Dedifferentiated amniotic fluid mesenchymal stem cell (primary cell): ENCODE results near the gene GSTT4.
"Not testable (repeated sequence)": the region's sequence is repeated elsewhere in the genome, so short reads cannot be mapped to it uniquely, and the experiment has no call there.

Experiments
- DNase-seq: peaks from one replicate; pipeline ENCODE4 v3.0.0-alpha.2; 2016; ENCODE audit errors: extremely low spot score

The GSTT4 gene

DNA sequence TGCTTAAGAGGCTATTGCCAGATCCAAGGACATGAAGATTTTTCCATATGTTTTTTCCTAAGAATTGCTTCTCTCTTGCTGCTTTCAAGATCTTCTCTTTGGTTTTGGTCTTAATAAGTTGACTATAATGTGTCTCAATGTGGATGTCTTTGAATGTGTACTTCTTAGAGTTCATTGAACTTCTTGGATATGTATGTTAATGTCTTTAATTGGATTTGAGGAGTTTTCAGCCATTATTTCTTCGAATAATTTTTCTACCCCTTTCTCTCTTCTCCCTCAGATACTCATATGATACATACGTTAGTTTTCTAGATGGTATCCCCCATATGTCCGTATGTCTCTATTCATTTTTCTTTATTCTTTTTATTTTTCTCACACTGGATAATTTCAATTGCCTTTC, 19.1 kb upstream of the GSTT4 start:
- DNase-seq: no peak

DNA sequence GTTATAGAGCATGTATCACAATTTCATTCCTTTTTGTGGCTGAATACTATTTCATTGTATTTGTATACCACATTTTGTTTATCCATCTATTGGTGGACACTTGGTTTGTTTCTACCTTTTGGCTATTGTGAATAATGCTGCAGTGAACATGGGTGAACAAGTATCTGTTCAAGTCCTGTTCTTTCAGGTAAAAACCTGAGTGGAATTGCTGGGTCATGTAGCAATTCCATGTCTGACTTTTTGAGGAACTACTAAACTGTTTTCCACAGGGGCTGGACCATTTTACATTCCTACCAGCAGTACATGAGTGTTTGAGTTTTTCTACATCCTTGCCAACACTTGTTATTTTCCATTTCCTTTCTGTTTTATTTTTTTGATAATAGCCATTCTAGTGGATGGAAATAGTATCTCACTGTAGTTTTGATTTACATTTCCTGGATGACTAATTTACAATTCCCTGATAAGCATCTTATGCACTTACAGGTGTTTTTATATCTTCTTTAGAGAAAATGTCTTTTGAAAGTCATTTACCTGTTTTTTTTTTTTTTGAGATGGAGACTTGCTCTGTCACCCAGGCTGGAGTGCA, 18.0 kb upstream of the GSTT4 start:
- no peak for DNase-seq

DNA sequence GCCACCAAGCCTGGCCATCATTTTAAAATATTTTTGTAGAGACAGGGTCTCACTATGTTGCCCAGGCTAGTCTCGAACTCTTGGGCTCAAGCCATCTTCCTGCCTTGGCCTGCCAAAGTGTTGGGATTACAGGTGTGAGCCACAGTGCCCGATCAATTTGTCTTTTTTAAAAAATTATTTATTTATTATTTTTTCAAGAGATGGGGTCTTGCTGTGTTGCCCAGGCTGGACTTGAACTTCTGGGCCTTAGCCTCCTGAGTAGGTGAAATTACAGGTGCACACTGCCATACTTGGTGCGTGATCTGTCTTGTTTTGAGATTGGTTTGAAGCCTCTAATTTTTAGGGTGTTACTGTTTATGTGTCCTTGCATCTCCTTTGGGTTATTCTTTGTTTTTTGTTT, 16.1 kb upstream of the GSTT4 start:
- DNase-seq: no peak

DNA sequence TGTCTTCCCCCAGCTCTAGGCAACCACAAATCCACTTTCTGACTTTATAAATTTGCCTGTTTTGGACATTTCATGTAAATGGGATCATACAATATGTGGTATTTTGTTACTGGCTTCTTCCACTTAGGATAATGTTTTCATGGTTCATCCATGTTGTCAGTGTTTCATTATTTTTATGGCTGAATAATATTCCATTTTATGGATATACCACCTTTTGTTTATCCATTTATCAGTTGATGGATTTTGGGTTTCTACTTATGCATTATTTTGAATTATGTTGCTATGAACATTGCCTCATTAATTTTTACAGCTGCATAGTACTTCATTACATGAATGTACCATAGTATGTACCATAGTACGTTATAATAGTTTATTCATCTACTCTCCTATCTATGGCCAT, 10.9 kb upstream of the GSTT4 start:
- DNase-seq: no peak

DNA sequence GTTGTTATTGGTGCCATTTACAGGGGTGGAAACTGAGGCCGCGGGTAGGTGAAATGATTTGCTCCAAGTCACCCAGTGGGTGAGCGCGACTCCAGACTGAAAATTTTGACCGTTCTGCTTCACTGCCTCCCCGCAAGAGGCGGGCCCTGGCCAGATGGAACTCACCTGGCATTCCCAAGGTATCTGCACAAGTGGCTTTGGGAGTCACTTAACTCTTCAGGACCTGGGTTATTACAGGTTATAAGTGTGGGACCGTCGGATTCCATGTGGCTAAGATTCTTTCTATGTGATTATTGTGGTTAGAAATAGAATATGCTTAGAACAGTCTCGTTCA, 6.4 kb upstream of the GSTT4 start:
- DNase-seq: no peak

DNA sequence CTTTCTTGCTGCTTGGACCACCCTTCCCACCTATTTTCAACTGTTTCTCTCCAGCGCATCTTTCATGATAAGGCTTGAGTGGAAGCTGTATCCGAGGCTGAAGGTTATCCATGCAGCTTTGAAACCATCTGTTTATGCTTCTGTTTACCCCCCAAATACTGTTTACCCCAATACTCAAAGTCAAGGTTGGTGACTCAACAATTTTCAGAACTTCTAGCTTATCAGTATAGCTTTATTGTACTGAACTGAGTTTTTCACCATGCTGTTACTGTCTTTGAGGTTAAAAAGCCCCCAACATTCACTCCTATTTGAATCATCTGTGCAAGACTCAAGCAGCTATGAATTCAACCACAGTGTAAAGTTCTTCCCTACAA, 4.8 kb upstream of the GSTT4 start:
- DNase-seq: no peak

DNA sequence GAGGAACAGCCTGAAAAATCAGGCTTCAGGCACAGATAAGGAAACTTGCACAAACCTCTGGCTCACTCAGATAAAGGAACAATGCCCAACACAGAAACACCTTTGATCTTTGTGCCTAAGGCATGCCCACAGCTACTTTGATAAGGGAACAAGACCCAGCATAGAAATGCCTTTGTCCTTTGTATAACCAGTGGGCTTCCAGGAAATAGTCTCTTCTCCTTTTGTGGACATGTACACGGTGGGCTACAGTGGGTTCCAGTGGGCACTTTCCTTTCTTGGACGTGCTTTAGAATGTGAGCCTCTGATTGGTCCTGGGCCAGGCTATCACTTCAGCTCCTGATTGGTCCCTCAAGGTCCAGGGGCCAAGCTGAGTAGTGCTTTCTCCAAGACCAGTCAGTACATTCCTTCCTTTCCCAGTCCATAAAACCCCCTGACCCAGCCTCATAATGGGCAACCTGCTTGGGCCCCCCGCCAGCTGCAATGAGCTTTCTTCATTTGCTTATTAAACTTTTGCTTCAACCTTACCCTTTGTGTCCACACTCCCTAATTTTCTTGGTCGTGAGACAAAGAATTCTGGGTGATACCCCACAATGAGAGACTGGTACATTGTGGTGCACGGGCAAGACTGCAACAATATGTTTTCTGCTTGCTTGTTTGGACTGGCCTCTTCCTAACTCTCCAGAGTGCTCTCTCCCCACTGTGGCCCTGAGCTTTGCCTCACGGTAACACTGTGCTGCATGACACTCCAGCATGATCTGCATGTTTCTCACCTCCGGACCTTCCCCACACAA, 4.2 kb upstream of the GSTT4 start:
- no peak for DNase-seq

DNA sequence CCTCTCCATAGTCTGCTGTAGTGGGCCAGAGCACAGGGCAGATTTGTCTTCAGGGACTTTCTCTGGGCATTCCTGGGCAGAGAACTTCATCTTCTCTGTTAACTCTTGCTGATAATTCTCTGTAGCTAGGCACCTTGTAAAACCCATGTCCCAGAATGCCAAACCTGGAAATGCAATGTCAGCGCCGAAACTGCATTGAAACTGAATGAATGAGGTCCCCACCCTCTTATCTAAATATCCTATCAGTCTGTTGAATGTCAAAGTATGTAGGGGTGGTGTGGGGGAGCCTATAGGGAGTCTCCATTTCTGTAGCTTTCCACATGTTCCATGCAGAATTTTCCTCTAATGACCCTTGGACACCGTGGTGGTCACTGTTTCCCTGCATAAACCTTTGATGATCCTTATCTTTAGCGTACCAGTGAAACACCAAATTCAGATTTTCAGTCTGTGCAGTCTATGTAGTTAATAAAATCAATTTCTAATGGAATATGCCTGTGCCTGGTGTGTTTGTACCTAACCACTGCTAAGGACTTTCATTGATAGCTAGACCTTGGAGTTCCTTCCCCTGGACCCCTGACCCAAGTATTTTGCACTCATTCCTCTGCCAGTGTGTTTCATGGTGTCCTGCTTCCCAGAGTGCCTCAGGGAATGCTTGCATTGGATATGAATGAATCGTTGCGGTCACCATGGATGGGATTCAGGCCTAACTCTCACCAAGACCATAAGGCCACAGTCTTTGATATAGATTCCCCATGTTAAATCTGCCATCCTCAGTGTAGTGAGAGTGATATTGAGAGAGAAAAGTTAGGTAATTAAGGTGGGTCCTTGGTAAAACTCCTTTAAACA, 3.4 kb upstream of the GSTT4 start:
- no peak for DNase-seq

DNA sequence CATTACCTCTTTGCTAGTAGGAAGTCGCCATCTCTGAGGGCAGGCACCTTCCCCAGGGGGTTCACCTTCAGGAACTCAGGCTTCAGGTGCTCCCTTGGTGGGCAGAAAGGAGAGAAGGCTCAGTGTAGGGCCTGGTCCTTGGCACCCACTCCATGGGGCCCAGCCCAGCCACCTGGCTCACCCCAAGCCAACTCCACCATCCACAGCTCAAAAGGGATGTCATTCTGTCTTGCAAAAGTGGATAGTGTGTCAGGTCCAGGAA, 2.7 kb upstream of the GSTT4 start:
- DNase-seq: no peak

DNA sequence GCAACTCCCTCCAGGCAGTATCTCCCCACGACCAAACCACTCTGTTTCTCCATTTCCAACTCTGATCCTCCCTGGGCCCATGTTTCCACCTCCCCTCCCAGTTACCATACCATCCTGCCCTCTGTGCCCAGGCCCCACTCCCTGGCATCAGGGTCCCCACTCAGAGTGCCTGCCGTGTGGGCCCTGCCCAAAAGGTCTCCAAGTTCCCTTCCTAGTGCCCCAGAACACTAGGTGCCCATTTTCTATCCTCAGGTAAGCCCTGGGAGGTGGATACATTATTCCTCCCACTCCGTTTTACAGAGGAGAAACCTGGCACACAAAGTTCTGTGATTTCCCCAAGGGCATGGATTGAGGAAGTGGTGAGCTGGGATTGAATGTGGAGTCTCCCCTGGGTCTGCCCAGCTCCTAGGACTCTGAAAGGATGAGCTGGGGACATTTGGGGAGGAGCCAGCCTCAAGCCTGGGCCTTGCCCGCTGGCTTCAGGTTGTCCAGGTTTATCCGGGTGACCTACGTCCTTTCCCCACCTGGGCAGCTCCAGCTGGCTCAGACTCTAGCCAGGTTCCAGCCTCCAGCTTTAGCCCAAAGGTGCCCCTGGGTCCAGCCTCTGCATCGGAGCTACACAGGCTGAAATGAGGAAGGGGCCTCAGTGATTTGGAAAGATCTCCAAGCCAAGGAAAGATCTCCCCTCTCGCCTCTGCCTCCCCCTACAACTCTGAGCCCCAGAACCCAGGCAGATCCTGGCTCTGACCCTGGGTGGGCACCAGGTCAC, 2.2 kb upstream of the GSTT4 start:
- DNase-seq: no peak

DNA sequence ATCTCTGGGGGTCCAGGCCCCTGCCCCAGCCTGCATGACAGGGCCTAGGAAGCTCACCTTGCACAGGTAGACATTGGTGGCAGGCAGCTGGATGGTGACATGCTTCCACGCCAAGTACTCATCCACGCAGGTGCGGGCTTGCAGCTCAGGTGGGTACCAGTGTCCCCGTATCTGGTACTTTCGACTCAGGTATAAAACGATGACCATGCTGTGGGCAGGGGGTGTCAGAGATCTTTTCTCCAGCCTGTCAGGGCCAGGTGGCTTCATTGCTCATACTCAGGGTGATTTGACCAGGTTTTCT, 1.6 kb upstream of the GSTT4 start:
- no peak for DNase-seq

DNA sequence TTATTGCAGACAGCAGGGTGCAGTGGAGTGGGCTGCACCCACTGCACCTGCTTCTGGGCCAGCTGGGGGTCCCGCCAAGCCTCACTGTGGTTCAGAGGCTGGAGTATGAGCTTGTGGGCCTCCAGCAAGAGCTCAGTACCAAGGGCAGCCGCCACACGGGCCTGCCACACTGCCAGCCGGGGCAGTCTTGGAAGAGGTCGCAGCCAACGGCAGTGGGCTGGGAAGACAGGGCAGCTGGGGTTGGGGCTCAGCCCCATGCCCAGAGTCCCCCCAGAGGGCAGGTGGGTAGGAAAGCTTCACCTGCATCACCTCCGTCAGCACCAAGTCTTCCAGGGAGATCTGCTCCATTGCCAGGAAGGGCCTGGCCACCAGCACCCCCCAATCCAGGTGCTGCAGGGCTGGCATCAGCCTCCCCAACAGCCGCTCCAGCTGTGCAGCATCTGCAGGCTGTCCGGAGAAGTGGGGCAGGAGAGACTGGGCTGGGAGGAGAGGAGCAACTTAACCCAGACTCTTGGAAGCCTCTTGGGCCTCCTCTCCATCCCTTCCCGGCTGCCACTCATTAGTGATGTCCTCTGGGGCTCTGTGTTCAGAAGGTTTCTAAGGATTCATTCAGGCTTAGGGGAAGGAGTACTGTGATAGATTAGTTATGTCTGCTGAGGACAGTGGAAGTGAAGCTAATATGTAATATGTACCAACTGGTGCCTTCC, 1.1 kb upstream of the GSTT4 start:
- DNase-seq: no peak

DNA sequence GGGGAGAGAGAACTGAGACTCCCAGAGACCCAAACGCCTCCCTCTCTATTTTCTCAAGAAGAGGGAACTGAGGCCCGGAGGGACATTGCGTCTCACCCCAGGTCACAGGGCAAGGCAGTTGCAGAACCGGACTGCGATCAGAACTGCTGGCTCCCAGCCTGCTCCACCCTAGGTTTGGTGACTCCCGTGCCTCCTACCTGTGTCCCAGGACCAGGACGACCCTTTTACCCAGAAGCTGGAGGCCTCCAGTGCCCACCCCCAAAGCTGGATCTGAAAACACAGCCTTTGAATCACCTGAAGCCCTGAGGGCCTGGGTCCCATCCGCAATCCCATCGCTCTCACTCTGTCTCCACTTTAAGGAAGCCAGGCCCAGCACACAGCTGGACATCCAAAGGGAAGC, 1.4 kb downstream of the GSTT4 start:
- DNase-seq: no peak

DNA sequence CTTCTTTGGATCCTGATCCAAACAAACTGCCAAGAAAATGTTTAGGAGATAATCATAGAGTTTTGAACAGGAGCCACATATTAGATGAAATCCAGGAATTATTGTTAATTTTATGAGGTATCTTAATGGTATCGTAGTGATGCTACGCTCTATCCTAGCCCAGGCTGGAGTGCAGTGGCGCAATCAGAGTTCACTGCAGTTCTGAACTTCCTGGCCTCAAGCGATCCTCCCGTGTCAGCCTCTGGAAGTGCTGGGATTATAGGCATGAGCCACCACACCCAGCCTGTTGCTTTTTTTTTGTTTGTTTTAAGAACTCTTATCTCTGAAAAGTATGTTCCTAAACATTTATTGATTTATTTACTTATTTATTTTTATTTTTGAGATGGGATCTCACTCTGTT, 2.4 kb downstream of the GSTT4 start:
- DNase-seq: no peak

DNA sequence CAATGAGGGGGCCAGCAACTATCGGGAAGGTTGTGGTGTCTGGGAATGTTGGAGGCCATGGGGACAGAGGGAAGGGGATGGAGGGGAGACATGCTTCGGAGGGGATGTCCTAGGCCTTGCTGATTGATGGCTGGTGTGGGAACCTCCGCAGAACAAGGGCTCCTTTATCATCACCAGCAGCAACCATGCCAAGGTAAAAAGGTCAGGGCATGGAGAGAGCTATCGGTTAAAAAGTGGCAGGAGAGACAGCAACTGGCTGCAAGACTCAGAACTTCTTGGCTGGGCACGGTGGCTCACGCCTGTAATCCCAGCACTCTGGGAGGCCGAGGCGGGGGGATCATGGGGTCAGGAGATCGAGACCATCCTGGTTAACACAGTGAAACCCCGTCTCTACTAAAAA, 3.0 kb downstream of the GSTT4 start:
- no peak for DNase-seq

DNA sequence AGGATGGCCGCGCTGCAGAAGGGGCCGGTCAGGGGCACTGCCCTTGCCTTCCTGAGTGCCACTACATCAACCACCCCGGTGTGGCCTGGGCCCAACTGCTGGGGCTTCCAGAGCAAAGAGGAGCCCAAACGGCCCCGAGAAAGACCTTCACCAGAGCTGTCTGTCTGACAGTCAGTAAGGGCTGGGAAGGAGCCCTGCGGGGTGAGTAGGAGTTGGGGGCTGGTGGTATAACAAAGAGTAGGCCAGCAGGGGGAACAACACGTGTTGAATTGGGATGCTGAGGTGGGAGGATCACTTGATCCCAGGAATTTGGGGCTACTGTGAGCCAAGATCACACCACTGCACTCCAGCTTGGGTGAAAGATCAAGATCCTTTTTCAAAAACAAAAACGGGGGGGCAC, 3.9 kb downstream of the GSTT4 start:
- DNase-seq: no peak

DNA sequence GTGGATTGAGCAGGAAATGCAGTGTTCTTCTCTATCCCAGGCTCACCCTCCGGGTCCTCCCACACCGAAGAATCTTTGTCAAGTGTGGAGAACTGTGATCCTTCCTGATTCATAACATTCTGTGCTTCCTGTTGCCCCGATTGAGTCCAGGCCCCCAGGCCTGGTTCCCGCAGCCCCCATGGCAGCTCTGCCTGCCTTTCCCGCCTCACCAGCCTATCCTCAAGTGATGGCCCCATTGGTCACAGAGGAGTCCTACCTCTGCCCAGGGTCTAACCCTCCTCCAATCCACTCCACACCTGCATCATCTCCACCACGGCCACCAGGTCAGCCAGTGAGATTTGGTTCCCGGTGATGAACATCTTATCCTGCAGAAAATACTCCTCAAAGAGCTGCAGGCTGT, 5.5 kb downstream of the GSTT4 start:
- not testable (repeated sequence) for DNase-seq

DNA sequence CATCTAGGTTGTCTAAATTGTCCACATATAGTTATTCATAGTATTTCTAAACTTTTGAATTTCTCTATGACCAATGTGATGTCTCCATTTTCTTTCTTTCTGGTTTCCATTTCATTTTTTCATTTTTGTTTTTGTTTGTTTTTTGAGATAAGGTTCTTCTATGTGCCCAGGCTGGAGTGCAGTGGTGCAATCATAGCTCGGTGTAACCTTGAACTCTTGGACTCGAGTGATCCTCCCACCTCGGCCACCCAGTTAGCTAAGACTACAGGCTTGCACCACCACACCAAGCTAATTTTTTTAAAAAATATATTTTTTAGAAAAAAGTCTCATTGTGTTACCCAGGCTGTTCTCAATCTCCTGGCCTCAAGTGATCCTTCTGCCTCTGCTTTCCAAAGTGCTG, 8.2 kb downstream of the GSTT4 start:
- no peak for DNase-seq

DNA sequence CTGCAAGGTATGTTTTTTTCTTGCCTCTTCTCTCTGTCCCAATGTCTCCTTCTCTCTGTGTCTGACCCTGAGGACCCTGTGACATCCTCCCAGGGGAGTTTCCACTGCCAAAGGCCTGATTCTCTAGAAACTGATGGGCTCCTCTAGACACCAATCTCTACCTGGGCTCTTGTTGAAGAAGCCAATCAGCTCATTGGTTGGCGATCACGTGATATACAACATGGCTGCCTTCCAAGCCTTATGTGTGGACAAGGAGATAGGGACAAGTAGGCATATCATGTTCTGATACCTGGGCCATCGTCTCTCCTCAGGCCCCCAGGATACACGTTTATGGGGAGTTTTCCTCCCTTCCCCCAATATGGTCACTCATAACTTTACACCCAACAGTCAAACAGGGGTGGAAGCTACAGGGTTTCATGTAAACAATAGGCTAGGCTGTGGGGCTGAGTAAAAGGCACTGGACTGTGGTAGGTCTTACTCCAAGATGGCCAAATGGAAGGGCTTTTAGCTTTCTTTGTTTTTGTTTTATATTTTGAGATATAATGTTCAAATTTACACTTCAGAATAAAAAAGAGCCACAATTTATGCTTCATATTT, 11.6 kb downstream of the GSTT4 start:
- not testable (repeated sequence) for DNase-seq

DNA sequence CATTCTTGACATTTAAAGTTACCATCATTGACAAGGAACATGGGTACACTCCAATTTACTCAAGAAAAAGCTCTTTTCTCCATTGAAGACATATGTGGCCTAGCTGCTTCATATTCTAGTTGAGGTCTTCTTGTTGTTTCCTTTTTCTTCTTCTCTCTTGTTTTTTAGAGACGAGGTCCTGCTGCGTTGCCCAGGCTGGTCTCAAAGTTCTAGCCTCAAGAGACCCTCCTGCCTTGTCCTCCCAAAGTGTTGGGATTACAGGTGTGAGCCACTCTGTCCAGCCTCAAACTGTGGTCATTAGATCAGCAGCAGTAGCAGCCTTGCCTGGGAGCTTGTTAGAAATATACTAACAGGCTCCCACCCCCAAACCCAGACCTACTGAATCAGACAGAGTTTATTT, 12.2 kb downstream of the GSTT4 start:
- DNase-seq: not testable (repeated sequence)

DNA sequence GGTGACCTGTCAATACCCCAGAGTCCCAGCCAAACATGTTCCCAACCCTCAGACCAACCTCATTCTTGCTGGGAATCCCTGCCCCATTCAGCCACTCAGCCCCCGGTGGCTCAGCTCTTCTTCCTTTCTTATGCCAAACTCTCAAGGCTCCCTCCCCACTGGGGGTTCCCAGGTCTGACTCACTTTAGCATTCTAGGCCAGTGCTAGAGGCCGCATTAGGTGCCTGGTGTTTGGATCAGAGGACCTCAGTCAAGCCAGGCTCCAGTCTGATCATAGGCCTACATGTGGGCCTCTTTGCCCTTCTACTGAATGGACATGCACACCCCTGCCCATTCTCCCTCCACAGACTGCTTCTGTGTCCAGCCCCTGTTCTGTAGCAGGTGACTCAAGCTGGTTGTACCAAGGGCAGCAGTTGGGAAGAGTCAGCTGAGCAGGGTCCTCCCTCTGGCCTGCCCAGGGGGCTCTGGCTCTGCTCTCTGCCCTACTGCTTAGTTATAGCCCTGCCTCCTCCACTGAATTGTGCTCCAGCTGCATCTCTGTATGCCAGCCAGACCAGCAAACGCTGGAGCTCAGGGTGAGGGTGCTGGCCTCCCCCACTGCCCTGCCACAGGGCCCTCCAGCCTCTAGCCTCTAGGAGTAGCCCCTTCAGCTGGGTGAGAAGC, 15.5 kb downstream of the GSTT4 start:
- not testable (repeated sequence) for DNase-seq
